NOMO-1 treated with dmso at 0.1 percent for 144 hours (cell line): ENCODE results near the gene ZNF319.
"Not testable (repeated sequence)": the region's sequence is repeated elsewhere in the genome, so short reads cannot be mapped to it uniquely, and the experiment has no call there.

ENCODE experiments used
- DNase-seq: peaks from one replicate; lab custom pipeline; 2025; ENCODE audit not compliant: unreplicated experiment; lab: John Stamatoyannopoulos, UW

Gene ZNF319

DNA sequence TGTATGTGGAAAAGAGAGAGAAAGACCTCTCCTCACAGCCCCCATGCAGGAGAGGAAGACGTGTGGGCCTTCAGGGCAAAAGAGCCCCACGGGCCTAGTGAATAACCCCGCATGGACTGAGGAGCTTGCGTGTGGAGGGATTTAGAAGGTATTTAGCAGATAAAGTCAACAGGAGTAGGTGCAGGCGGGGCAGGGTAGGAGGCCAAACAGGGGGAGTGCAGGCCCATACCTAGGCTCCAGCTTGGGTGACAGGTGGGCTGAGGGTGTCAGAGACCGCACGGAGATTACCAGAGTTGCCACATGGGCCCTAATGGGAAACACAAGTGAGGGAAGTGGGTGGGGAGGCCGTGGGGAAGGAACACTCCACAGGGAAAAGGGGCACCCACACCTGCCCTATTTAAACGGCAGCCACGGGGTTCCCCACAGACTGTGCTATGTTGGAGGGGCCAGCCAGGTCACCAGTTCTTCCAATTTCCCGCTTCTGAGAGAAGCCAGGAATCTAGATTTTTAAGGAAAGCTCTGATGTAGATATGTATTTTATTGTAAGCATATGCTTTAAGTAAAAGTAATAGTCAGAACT, 21.4 kb downstream of the ZNF319 start:
- DNase-seq: no peak

GRCh38 chr16:57978070-57978465, 22.4 kb downstream of the ZNF319 start:
- not testable (repeated sequence) for DNase-seq

DNA sequence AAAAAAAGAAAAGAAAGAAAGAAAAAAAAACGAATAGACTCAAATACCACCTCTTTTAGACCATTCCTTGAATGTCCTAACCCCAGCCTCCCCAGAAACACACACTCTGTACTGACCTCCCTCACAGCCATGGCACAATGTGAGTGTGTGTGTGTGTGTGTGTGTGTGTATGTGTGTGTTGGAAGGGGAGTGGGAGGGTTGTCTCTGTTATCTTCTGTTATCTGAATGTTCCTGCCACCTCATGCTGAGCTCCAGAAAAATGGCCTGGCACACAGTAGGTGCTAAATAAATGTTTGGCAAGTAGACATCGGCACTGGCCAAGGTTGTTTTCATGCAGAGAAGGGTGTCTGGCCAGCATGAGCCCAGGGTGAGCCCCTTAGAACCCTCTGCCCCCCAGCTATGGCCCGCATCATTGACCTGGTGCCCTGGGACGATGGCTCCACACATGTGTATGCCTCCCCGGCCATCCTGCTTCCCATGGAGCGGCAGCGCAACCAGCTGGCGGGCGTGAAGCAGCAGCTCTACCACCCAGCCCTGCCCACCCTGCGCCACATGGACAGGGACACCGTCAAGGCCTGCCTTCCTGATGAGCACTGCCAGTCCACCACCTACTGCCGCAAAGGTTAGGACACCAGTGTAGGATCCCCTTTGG, 22.9 kb downstream of the ZNF319 start:
- DNase-seq: no peak

- no peak for DNase-seq
Observed at GRCh38 chr16:57976331-57976796, 24.1 kb downstream of the ZNF319 start.

DNA sequence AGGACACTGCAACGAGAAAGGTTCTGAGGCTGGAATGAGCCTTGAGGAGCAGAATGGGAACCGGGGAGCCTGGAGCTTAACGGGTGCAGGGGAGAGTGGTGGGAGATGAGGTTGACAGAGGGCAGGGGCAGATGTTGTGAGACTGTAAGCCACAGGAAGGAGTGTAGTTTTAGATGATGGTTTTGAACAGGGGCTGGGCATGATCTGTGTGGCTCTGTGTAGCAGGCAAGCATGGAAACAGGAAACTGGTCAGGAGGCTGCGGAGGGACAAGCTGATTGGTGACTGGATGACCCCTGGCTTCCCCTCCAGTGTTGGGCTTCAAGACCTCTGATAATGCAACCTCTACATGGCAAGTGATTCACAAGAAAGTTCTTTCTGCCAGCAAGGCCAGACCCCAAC, 28.2 kb downstream of the ZNF319 start:
- DNase-seq: no peak

DNA sequence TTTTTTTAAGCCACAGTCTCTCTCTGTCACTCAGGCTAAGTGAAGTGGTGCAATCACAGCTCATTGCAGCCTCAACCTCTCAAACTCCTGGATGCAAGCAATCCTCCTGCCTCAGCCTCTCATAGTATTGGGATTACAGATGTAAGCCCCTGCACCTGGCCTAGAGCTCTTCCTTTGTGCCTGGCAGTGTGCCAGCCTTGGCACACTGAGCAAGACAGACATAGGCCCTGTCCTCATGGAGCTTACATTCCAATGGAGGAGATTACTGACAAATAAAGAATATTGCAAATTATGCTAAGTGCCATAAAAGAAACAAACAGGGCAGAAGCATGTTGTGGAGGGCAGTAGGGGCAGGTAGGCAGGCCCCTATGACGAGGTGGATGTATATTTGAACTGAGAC, 28.6 kb downstream of the ZNF319 start:
- DNase-seq: no peak

DNA sequence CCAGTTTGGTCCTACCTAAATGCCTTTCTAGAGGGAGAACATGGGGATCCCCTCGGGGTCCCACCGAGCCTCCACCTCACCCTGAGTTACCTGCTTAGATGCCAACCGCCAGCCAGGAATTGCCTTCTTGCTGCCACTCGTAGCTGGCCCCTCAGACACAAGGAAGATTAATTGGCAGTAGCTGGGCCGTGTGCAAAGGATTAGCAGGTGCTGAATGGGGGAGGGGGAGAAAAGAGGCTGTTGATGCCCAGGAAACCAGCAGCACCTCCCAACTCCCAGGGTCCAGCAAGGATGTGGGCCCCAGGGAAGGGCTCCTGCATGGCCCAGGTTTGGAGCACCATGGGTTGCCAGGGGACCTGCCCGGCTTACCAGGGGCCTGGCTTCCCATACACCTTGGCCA, 29.5 kb downstream of the ZNF319 start, which contains the start of gene CNGB1:
TSS of gene CNGB1 (minus strand) at position 159 of the 400 bp plus-strand sequence. CDS start 3,842 bp downstream, outside the sequence.
- no peak for DNase-seq

DNA sequence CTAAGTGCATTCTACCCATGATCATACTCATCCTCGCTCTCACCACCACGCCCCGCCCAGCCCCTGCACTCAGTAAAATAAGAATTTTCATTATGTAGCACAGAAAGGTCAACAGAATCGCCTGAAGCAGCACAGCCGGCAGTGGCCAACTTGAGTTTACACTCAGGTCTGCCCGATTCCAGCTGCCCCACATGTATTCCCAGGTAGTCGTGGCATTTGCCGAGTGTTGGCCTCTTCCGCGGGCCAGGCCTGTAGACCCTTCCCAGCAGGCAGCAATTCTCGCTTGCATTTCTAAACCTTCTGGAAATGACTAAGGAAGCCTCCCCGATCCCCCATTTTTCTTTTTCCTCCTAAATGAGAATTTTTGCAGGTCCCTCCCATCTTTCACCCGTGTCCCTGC, 30.2 kb downstream of the ZNF319 start:
- DNase-seq: no peak

- DNase-seq: no peak
Observed at GRCh38 chr16:57969451-57970123, 30.9 kb downstream of the ZNF319 start.

GRCh38 chr16:57967916-57968315, 32.6 kb downstream of the ZNF319 start:
- no peak for DNase-seq

DNA sequence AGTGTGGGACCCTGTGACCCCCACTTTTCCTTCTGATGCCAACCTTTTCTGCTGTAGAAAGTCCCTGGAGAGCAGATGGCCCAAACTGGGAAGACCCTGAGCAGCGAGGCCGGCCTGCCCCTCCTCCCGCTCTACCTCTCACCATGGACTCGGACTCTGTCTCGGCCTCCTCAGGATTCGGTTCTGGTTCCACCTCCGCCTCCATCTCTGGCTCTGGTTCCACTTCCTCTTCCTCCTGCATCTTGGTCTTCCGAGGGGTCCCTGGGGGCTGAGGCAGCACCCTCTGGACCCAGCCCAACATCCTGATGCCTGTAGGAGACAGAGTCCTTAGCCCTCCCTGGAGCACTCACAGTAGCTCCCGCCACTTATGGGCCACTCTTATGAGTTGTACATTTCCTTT, 33.5 kb downstream of the ZNF319 start:
- no peak for DNase-seq

- no peak for DNase-seq
Observed at GRCh38 chr16:57966204-57966771, 34.2 kb downstream of the ZNF319 start.

DNA sequence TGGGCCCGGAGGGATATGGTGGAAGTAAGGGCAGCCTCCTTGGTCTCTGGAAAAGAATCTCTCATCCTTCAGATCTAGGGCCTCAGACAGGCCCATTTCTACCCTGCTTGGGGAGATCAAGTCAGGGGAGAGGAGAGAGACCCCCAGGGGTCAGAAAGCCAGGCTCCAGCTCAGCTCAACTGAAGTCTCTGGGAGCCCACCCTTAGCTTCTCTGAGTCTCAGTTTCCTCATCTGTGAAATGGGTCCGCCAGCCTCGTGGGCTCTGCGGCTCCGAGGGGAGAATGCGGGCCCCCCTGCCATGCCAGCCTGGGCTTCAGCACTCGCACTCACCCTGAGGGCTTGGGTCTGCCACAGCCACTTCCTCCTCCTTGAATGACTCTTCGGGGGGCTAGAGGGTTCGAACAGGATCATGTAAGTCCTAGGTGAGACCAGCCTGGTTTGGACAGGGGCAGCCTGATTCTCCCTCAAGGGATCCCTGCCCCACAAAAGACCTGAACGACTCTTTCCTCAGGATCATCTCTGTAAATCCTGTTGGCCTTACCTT, 36.2 kb downstream of the ZNF319 start:
- DNase-seq: no peak

- no peak for DNase-seq
Observed at GRCh38 chr16:57962756-57963155, 37.7 kb downstream of the ZNF319 start.

DNA sequence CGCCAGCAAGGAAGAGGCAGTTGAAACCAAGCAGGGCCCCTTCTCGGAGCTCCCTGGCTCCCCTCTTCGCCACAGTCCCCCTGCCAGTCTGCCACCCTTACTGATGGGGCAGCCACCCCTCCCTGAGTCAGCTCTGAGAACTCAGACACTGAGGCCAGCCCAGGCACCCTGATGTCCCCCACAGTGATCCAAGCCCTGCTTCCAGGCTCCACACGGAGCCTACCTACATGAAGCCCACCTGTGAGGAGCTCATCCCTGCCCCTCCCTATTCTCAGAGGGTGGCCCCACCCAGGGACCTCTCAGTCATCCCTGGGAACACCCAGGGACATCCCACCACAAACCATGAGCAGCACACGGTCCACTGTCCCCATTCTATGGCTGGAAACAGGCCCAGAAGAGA, 38.4 kb downstream of the ZNF319 start:
- DNase-seq: no peak

DNA sequence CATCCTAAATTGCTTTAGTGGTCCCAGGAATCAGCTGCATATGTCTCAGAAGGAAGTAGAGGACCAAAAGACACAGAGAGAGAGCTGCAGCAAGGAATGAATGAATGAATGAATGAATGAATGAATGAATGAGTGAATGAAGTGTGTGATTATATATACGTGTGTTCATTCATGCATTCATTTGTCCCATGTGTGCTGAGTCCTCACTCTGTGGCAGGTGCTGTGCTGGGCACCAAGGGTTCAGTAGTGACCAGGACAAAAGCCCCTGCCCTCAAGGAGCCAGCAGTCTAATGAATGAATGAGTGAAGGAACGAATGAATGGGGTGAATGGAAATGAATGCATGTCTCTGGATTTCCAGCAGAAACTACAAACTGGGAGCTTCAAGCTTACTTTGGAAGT, 38.9 kb downstream of the ZNF319 start:
- no peak for DNase-seq

DNA sequence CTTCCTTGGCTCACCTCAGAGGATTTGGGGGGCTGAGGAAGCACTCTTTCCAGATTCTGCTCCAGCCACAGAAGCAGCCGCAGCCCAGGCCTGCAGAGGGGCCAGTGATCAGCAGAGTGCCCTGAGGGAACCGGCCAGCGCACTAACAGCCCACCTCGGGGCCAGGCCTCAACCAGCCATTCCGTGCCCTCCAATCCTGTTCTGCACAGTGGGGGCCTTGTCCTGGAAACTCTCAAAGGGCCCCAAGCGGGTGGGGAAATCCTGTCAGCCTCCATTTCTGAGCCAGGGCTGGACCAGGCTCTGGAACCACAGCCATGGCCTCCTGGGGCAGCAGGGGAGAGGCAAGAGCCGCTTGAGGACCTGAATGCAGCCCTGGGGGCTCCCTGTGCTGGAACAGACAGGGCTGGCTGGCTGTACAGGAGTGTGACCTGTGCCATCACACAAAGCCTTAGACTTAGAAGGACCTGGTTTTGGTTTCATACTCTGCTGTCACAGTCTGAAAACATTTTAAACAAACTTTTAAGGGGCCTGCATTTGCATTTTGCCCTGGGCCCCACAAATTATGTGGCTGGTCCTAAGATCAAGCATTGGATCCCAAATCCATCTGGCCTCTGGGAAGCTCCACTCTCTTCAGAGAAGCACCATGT, 39.5 kb downstream of the ZNF319 start:
- DNase-seq: no peak

DNA sequence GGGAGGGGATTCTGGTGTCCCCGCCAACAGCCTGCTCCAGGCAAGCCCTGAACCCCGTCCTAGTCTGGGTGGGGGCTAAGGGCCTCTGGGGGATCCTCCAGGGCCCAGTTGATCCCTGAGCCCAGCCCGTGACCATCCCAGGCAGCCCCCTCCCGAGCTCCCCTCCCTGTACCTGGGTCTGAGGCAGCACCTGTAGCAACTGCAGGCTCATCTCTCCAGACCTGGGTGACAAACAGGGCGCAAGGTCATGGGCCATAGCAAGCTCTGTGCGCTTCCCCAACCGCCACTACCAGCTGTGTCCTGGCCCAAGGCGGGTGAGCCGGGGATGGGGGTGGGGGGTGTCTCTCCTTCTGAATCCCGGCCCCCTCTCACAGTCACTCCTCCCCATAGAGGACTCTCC, 40.2 kb downstream of the ZNF319 start:
- DNase-seq: no peak

DNA sequence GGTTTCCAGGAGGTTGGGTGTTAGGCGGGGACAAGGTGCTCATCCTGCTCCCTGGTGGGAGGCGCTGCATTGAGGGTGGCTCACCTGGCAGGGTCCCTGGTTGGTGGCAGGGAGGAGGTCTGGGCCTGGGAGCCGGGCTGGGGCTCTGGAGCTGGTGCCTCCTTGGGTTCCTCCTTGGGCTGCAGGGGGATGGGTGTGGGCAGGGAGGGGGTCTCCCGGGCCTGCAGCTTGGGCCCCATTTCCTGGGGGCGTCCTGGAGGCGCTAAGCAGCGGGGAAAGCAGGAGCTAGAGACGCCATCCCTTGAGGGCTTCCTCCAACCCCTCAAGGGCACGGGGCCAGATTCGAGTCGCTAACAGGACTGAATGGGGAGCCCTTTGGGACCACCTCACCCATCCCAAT, 40.7 kb downstream of the ZNF319 start:
- DNase-seq: no peak

DNA sequence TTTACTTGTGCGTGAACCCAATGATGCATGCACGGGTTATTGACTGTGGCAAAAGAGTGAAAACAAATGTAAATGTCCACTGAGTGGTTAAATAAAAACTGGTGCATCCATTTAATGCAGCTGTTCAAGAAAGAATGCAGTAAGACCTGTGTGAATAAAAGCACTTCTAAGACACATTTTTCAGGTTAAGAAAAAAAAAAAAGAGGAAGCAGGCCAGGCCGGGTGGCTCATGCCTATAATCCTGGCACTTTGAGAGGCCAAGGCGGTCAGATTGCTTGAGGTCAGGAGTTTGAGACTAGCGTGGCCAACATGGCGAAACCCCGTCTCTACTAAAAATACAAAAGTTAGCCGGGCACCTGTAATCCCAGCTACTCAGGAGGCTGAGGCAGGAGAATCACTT, 41.4 kb downstream of the ZNF319 start:
- peak; percentile 20 for DNase-seq

GRCh38 chr16:57958544-57958943, 41.9 kb downstream of the ZNF319 start:
- DNase-seq: no peak
